BE2C (cell line): ENCODE data around the gene ATF6.

Experiments
- DNase-seq: peaks from one replicate; pipeline ENCODE4 v3.0.0-alpha.2; 2020
- H3K27me3 ChIP-seq: fragments of 250-450 bp; sonication (Bioruptor Pico); 2 replicates; pipeline ENCODE4 v1.5.1; 2020; ENCODE audit warnings: mild to moderate bottlenecking
- H3K36me3 ChIP-seq: fragments of 250-450 bp; sonication (Bioruptor Pico); 2 replicates; pipeline ENCODE4 v1.5.1; 2020; ENCODE audit warnings: mild to moderate bottlenecking
- H3K4me1 ChIP-seq: fragments of 250-450 bp; sonication (Bioruptor Pico); 2 replicates; pipeline ENCODE4 v1.5.1; 2020
- H3K4me3 ChIP-seq: 2 replicates; pipeline ENCODE4 v1.5.1; 2011; ENCODE audit warnings: low read depth, low read length
- H3K9me3 ChIP-seq: fragments of 250-450 bp; sonication (Bioruptor Pico); 2 replicates; pipeline ENCODE4 v1.5.1; 2020
- CTCF ChIP-seq: IDR thresholded peaks from 2 replicates; pipeline ENCODE4 v1.5.1; 2012; ENCODE audit warnings: mild to moderate bottlenecking, low read depth, low read length

ATF6 gene

GRCh38 chr1:161953256-161953920 lies 187.3 kb downstream of the ATF6 start:
- no peaks in the 10 kb centered on the region for H3K9me3 ChIP-seq
- H3K27me3 ChIP-seq, result no peaks in the 10 kb centered on the region
- DNase-seq, result no peak
- no peak for TF ChIP-seq CTCF
- H3K4me3 ChIP-seq, result no peak overlapping the region
- no peaks in the 10 kb centered on the region for H3K36me3 ChIP-seq
- H3K4me1 ChIP-seq, result peaks cover 4% of the 10 kb centered on the region

- H3K4me3 ChIP-seq, result no peak overlapping the region
- TF ChIP-seq CTCF, result no peak
- H3K4me1 ChIP-seq, result peaks cover 4% of the 10 kb centered on the region
- DNase-seq, result no peak
- no peaks in the 10 kb centered on the region for H3K9me3 ChIP-seq
- no peaks in the 10 kb centered on the region for H3K27me3 ChIP-seq
- H3K36me3 ChIP-seq, result no peaks in the 10 kb centered on the region
Observed at GRCh38 chr1:161954050-161954449, 187.9 kb downstream of the ATF6 start.

GRCh38 chr1:161954466-161954865 lies 188.3 kb downstream of the ATF6 start:
- no peak for TF ChIP-seq CTCF
- Histone ChIP-seq H3K27me3 (no peaks in the 10 kb centered on the region), H3K9me3 (no peaks in the 10 kb centered on the region), H3K36me3 (no peaks in the 10 kb centered on the region), H3K4me1 (peaks cover 4% of the 10 kb centered on the region), H3K4me3 (no peak overlapping the region)
- no peak for DNase-seq

- H3K4me1 ChIP-seq, result peaks cover 4% of the 10 kb centered on the region
- DNase-seq, result no peak
- H3K36me3 ChIP-seq, result no peaks in the 10 kb centered on the region
- H3K4me3 ChIP-seq, result no peak overlapping the region
- no peaks in the 10 kb centered on the region for H3K27me3 ChIP-seq
- no peaks in the 10 kb centered on the region for H3K9me3 ChIP-seq
- TF ChIP-seq CTCF, result no peak
Observed at GRCh38 chr1:161955606-161956005, 189.5 kb downstream of the ATF6 start.

- TF ChIP-seq CTCF, result no peak
- Histone ChIP-seq H3K4me1 (peaks cover 4% of the 10 kb centered on the region), H3K27me3 (no peaks in the 10 kb centered on the region), H3K9me3 (no peaks in the 10 kb centered on the region), H3K36me3 (no peaks in the 10 kb centered on the region), H3K4me3 (no peak overlapping the region)
- no peak for DNase-seq
Observed at GRCh38 chr1:161956097-161956496, 190.0 kb downstream of the ATF6 start.

GRCh38 chr1:161956930-161957329 lies 190.8 kb downstream of the ATF6 start:
- Histone ChIP-seq H3K36me3 (no peaks in the 10 kb centered on the region), H3K4me3 (no peak overlapping the region), H3K9me3 (no peaks in the 10 kb centered on the region), H3K27me3 (no peaks in the 10 kb centered on the region), H3K4me1 (peaks cover 4% of the 10 kb centered on the region)
- no peak for TF ChIP-seq CTCF
- DNase-seq, result no peak
